ENCODE measurements around the gene SHE.
A peak's percentile ranks its signal among the peaks of the same experiment; 100 is the strongest.

The SHE gene

DNA sequence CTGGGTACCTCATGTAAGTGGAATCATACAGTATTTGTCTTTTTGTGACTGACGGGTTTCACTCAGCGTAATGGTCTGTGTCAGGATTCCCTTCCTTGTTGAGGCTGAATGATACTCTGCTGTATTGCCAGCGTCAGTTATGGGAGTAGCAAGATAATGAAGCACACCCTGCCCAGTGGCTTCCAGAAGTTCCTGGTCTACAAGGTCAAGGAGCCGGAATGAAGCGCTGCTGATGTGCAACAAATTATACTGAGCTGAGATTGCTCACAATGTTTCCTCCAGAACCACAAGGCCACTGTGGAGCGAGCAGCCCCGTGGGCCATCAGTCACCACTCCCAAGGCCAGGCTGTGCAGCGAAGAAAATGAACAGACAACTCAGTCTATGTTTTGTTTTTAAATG lies 24.2 kb downstream of the SHE start:
- no peak for DNase-seq

GRCh38 chr1:154476791-154477190 lies 25.4 kb downstream of the SHE start:
- DNase-seq: no peak

- DNase-seq: no peak
These were observed 27.4 kb downstream of the SHE start for GRCh38 chr1:154474802-154475201.

- DNase-seq: no peak
These were observed 30.9 kb downstream of the SHE start for GRCh38 chr1:154471304-154471703.

GRCh38 chr1:154469844-154470560 lies 32.2 kb downstream of the SHE start:
- no peak for DNase-seq

DNA sequence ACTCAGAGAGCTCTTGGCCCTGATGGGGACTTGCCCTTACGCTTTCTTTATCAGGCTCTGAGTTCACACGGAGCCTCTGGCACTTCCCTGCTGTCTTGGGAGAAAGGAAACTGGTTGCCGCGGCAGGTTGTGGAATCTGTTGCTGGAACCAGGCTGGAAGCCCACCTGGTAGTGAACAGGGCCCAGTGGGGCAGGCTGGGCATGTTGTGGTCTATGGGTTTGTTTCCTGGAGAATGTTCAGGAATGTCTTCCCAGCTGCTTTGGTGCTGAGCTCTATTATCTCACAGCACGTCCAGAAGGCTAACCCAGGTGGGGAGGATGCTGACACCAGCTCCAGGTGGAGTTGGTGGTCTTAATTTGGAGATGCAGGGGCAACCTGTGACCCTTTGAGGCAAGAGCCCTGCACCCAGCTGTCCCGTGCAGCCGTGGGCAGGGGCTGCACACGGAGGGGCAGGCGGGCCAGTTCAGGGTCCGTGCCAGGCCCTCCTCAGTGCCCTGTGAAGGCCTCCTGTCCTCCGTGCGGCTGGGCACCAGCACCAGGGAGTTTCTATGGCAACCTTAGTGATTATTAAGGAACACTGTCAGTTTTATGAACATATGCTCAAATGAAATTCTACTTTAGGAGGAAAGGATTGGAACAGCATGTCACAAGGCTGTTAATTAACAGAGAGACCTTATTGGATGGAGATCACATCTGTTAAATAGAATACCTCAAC lies 33.5 kb downstream of the SHE start:
- no peak for DNase-seq

GRCh38 chr1:154467434-154468102 lies 34.6 kb downstream of the SHE start:
- no peak for DNase-seq

GRCh38 chr1:154466921-154467417 lies 35.2 kb downstream of the SHE start:
- DNase-seq: no peak

- DNase-seq: no peak
These were observed 36.0 kb downstream of the SHE start for GRCh38 chr1:154466206-154466605.

- no peak for DNase-seq
These were observed 36.5 kb downstream of the SHE start for GRCh38 chr1:154465621-154466195.

DNA sequence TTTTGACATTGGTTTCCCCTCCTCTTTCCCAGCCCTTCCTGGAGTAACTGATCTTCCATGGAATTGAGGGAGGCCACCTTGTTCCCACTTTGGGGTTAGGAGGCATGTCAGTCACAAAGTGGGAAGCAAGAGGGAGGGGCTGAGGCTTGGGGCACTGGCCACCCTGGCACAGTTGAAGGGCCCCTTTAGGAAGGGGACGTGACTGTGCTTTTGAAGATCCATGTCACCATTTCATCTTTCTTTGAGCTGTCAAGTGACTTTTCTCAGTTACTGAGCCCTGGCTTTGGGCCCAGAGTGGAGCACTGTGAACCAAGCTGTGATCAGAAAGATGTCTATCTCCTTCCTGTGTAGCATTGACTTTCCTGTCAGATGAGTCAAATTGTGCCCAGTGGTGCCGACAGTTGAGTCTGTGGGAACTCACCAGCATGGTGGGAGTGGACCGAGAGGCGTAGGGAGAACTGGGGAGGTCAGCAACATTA lies 38.7 kb downstream of the SHE start:
- peak; percentile 45 to 62 for DNase-seq

DNA sequence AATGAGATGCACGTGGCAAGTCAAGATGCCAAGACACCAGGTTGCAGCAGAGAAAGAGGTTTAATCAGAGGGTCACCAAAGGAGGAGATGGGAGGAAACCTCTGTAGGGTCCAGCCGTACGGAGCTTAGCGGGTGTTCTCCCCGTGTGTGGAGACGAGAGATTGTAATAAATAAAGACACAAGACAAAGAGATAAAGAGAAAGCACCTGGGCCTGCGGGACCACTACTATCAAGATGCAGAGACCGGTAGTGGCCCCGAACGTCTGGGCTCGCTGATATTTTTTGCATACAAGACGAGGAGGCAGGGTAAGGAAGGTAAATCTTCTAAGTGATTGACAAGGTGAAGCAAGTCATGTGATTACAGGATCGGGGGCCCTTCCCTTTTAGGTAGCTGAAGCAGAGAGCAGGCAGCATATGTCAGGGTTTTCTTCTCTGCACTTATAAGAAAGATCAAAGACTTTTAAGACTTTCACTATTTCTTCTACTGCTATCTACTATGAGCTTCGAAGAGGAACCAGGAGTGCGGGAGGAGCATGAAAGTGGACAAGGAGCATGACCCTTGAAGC lies 41.4 kb downstream of the SHE start:
- no peak for DNase-seq

DNA sequence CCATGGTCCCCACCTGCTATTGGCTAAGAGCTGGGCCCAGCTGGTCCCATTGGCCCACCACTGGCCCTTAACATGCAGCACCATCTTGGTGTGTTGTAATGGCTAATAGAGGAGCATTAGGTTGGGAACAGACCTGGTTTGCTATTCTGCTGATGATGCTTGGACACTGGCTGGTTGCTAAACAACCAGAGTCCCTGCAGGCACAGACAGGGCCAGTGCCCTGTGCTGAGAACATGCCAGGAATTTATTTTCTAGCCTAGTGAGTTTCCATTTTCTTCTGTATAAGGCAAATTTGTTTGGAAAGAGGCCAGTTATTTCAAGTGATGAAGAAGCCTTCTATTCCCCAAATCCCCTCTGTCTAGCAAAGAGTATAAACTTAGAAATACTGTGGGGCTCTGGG lies 43.1 kb downstream of the SHE start:
- no peak for DNase-seq

DNA sequence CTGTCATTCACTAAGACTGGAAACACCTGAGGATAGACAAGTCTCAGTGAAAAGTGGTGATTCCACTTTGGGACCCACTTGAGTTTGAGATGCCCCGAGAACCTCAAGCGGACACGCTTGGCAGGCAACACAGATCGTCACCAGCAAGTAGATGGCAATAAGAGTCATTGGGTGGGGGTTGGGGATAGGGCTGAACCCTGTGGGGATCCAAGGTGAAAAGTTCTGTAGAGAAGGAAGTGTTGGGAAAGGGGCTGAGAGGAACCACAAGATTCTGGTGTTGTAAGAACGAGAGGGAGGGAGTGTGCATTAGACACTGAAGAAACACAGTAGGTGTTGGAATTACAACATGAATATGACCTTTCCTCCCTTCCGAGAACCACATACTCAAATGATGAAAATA lies 45.6 kb downstream of the SHE start:
- no peak for DNase-seq

GRCh38 chr1:154454386-154455120 lies 47.7 kb downstream of the SHE start:
- no peak for DNase-seq

DNA sequence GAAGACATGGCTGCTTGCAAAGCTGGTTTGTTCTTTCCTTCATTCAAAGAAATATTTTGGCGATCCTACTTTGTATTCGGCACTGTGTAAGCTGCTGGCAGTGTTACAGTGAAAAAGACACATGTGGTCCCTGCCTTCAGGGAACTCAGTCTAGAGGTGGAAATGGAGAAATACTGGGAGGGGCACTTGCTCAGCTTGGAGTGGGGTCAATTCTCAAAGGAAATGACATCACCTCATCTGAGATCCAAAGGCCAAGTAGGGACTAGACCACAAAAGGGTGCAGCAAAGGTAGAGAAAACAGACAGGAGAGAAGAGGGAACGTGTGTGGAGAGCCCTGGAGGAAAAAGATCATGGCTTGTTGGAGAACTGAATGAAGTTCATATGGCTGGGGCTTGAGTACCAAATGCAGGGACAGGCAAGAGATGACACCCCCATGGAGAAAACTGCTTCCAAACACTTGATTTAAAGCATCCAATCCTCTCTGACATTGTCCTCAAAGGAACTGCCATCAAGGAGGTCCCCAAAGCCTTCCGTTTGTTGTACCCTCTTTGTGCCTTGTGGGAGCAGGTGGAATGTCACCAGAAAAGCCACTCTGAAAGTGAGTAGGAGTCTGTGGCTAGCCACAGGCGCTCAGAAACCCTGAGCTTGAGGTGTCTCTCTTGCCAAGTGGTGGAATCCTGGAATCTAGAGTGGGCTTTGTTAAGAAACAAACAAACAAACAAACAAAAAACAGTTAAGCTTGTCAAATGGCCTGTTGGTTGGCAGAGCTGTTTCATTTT lies 48.4 kb downstream of the SHE start:
- no peak for DNase-seq

DNA sequence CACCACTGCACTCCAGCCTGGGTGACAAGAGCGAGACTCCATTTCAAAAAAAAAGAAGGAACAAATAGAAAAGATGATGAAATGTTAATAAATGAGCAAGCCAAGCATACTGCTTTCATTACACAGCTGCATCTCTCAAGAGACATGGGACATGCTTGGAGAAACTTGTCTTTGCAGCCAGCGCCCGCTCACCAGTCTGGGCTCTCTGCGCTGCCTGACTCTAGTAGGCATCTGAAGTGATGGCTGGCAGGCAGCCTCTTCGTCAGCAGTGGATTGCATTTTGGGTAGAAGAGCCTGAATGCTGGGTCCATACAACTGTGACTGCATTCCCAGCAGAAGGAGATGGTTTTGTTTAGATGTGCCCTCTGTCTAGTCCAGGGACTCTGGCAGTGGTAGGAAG lies 49.1 kb downstream of the SHE start:
- DNase-seq: no peak

DNA sequence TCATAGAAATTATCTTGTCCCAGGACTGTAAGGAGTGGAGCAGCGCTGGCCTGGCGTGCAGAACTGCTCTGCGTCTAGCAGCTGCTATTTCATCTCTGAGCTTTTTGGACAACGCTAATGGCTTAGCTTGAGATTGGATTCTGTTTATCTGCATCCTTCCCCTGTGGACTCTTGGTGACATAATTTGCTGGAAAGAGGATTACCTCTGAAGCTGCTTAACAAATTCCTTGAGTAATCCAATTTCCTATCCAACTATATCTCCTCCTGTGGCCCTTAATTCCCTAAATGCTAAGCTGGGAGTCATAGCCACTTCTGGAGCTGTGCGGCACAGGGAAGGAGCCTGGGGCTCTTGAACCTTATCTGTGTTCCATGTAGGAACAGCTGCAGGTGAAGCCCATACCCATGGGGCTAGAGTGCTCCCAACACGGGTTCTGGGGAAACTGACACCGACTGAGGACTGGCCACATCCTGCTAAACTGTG lies 53.8 kb downstream of the SHE start:
- no peak for DNase-seq

- no peak for DNase-seq
These were observed 55.4 kb downstream of the SHE start for GRCh38 chr1:154446789-154447188.

DNA sequence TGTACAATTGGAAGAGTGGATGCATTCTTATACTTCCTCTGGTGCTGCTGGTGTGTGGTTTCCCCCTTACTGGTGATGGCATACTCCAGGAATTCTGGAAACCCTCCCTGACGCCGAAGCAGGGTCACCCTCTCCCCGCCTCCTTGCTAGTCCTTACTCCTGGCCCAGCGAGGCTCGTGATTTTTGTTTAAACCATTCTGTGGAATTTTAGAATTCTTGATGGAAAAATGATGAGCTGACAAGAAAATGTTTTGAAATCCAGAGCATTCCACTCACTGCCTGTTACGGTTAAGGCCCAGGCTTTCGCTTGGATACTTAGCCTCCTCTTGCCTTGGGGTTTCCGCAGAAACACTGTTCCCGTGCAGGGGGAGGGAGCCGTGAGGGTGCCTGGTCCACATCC lies 55.9 kb downstream of the SHE start:
- DNase-seq: no peak

DNA sequence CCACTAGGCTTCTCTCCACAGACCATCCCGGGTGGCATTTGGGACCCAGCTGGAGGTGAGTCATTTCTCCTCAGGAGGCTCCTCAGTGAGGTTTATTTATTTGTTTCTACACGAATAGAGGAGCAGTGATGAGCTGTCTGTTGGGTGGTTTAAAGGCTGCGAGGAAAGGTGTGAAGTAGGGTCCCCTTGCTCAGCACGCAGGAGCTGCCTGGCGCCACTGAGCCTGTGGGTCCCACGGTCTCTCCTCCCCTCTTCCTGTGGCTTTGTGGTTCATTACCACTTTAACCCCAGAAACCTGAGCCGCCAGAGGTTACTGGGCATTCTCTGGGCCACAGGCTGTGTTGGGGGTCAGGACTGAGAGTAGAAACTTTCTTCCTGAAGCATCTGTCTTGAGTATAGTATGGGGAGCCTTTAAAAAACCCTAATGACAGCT lies 57.2 kb downstream of the SHE start:
- DNase-seq: no peak
